GM23338 (cell line): ENCODE results near the gene CCDC27. TPM values are rescaled to one million over a fixed set of nuclear protein-coding genes. Genes with fewer than 3 reads are reported as not detected.
"Not testable (repeated sequence)": the region's sequence is repeated elsewhere in the genome, so short reads cannot be mapped to it uniquely, and the experiment has no call there.

Source experiments
- ATAC-seq: fragments of 200-7000 bp; cut with Tn5 transposase; 3 replicates; pipeline ENCODE4 v1.9.1; 2020
- DNase-seq: peaks from one replicate; pipeline ENCODE4 v3.0.0-alpha.2; 2015; ENCODE audit warnings: low spot score
- H2AFZ ChIP-seq: fragments of 200-600 bp; sonication (generic); 2 replicates; pipeline ENCODE4 v1.8.0; 2016; ENCODE audit warnings: antibody characterized with exemption, mild to moderate bottlenecking, moderate library complexity
- H3F3A ChIP-seq: fragments of 200-600 bp; sonication (generic); replicated peaks from 2 replicates; pipeline ENCODE4 v1.8.0; 2017; ENCODE audit warnings: antibody characterized with exemption, mixed run types, low read depth
- H3K27ac ChIP-seq: fragments of 200-600 bp; sonication (generic); 2 replicates; pipeline ENCODE4 v1.6.1; 2016; ENCODE audit warnings: low read depth
- H3K27me3 ChIP-seq: fragments of 200-600 bp; sonication (generic); 2 replicates; pipeline ENCODE4 v1.8.0; 2016; ENCODE audit warnings: mild to moderate bottlenecking, mixed run types, moderate library complexity; ENCODE audit not compliant: insufficient read depth
- H3K36me3 ChIP-seq: fragments of 200-600 bp; sonication (generic); 2 replicates; pipeline ENCODE4 v1.8.0; 2016; ENCODE audit warnings: mild to moderate bottlenecking; ENCODE audit not compliant: insufficient read depth
- H3K4me1 ChIP-seq: fragments of 200-600 bp; sonication (generic); 2 replicates; pipeline ENCODE4 v1.8.0; 2016; ENCODE audit warnings: mild to moderate bottlenecking, moderate library complexity; ENCODE audit not compliant: insufficient read depth
- H3K4me2 ChIP-seq: fragments of 200-600 bp; sonication (generic); 2 replicates; pipeline ENCODE4 v1.7.1; 2017; ENCODE audit warnings: mixed run types
- H3K4me3 ChIP-seq: fragments of 200-600 bp; sonication (generic); 2 replicates; pipeline ENCODE4 v1.6.1; 2016; ENCODE audit warnings: mixed run types
- H3K79me2 ChIP-seq: fragments of 200-600 bp; sonication (generic); replicated peaks from 2 replicates; pipeline ENCODE4 v1.8.0; 2017; ENCODE audit warnings: mild to moderate bottlenecking; ENCODE audit not compliant: insufficient read depth
- H3K9me2 ChIP-seq: fragments of 200-600 bp; sonication (generic); 2 replicates; pipeline ENCODE4 v1.8.0; 2017; ENCODE audit not compliant: insufficient read depth
- H4K20me1 ChIP-seq: fragments of 200-600 bp; sonication (generic); replicated peaks from 2 replicates; pipeline ENCODE4 v1.8.0; 2017; ENCODE audit warnings: mild to moderate bottlenecking; ENCODE audit not compliant: insufficient read depth
- H3K27ac Mint-ChIP-seq: 2 replicates; pipeline ENCODE4 v1.8.0; 2020; ENCODE audit warnings: inconsistent platforms, mild to moderate bottlenecking, moderate library complexity, mixed read lengths
- H3K27me3 Mint-ChIP-seq: 3 replicates; pipeline ENCODE4 v1.8.0; 2022; ENCODE audit warnings: low read depth, mild to moderate bottlenecking, moderate library complexity, mixed read lengths, inconsistent platforms; ENCODE audit not compliant: insufficient read depth, poor library complexity
- H3K36me3 Mint-ChIP-seq: 3 replicates; pipeline ENCODE4 v1.8.0; 2021; ENCODE audit warnings: low read depth, mild to moderate bottlenecking, inconsistent platforms, moderate library complexity, mixed read lengths
- H3K4me1 Mint-ChIP-seq: 3 replicates; pipeline ENCODE4 v1.8.0; 2020; ENCODE audit warnings: mild to moderate bottlenecking, inconsistent platforms, mixed read lengths
- H3K4me3 Mint-ChIP-seq: 3 replicates; pipeline ENCODE4 v1.8.0; 2021; ENCODE audit warnings: moderate library complexity, mild to moderate bottlenecking, inconsistent platforms, mixed read lengths
- H3K9me3 Mint-ChIP-seq: 3 replicates; pipeline ENCODE4 v1.8.0; 2020; ENCODE audit warnings: moderate library complexity, mild to moderate bottlenecking, inconsistent platforms, mixed read lengths
- CREB1 ChIP-seq: fragments of 250-450 bp; sonication (Bioruptor Pico); IDR thresholded peaks from 2 replicates; pipeline ENCODE4 v1.5.0; 2020; ENCODE audit warnings: low read depth, mild to moderate bottlenecking, moderate library complexity
- CTCF ChIP-seq, 2 experiments: fragments of 200-600 bp in 1 of 2; sonication (generic) in 1 of 2; conservative IDR thresholded peaks; 2 replicates each; pipeline versions ENCODE4 v1.5.1 to v1.6.1; 2016 to 2017; ENCODE audit warnings: antibody characterized with exemption in 2 of 2, low read depth in 2 of 2, mild to moderate bottlenecking in 2 of 2, moderate library complexity in 1 of 2
- ETS1 ChIP-seq: IDR thresholded peaks from 2 replicates; pipeline ENCODE4 v1.6.1; 2016; ENCODE audit warnings: antibody characterized with exemption
- POLR2AphosphoS5 ChIP-seq: IDR thresholded peaks from 2 replicates; pipeline ENCODE4 v1.6.1; 2016; ENCODE audit warnings: antibody characterized with exemption, low read depth
- REST ChIP-seq: IDR thresholded peaks from one replicate; pipeline ENCODE4 v1.6.1; 2018; ENCODE audit warnings: antibody characterized with exemption; ENCODE audit not compliant: unreplicated experiment
- ZNF462 ChIP-seq: fragments of 250-450 bp; sonication (Bioruptor Pico); IDR thresholded peaks from 2 replicates; pipeline ENCODE4 v1.5.0; 2020; ENCODE audit warnings: mild to moderate bottlenecking, moderate library complexity
- polyA plus RNA-seq: library from polyadenylated mRNA; unstranded; fragments of >200 nt; fragmentation: Nextera tagmentation; extraction: Ambion mirVana; gene quantifications from 2 replicates; pipeline ENCODE4 v1.2.1, GENCODE V29; 2016
- total RNA-seq: library from RNA; depleted of rRNA; stranded (reverse); fragments of >200 nt; shearing (Covaris generic); gene quantifications from 2 replicates; pipeline ENCODE4 v1.2.3, GENCODE V29; 2014

CCDC27 gene
- total and polyA plus RNA-seq, 2 experiments from 2014 or later, result 0.18 to 0.45 TPM

- no peak for TF ChIP-seq REST
Observed at GRCh38 chr1:3809680-3810079, 57.4 kb downstream of the CCDC27 start (continued).

- H3K36me3 ChIP-seq, H3K27ac ChIP-seq, H3K4me1 ChIP-seq, H3K27ac Mint-ChIP-seq, H4K20me1 ChIP-seq, H3F3A ChIP-seq, H3K9me2 ChIP-seq, H2AFZ ChIP-seq, H3K27me3 Mint-ChIP-seq, H3K4me3 Mint-ChIP-seq, H3K4me3 ChIP-seq, ATAC-seq, H3K79me2 ChIP-seq, H3K27me3 ChIP-seq, H3K4me1 Mint-ChIP-seq, DNase-seq, H3K4me2 ChIP-seq: not testable (repeated sequence)
- Mint-ChIP-seq H3K36me3 (peaks cover 11% of the 10 kb centered on the region), H3K9me3 (peaks cover 45% of the 10 kb centered on the region)
Observed at GRCh38 chr1:3810149-3810761, 58.0 kb downstream of the CCDC27 start.

GRCh38 chr1:3811595-3811911 lies 59.3 kb downstream of the CCDC27 start:
- Histone ChIP-seq H3K4me1 (no peaks in the 10 kb centered on the region), H3K4me3 (no peak overlapping the region), H4K20me1 (no peaks in the 10 kb centered on the region), H3K9me2 (no peaks in the 10 kb centered on the region), H3F3A (no peaks in the 10 kb centered on the region), H3K36me3 (no peaks in the 10 kb centered on the region), H3K79me2 (no peaks in the 10 kb centered on the region), H3K27me3 (no peaks in the 10 kb centered on the region), H3K27ac (no peak overlapping the region), H2AFZ (no peak overlapping the region), H3K4me2 (no peak overlapping the region)
- Mint-ChIP-seq H3K9me3 (peaks cover 32% of the 10 kb centered on the region), H3K4me3 (no peak overlapping the region), H3K4me1 (peaks cover 6% of the 10 kb centered on the region), H3K36me3 (peaks cover 7% of the 10 kb centered on the region; the same call in 2 of the 3 replicates), H3K27me3 (peaks cover 3% of the 10 kb centered on the region), H3K27ac (no peak overlapping the region)
- ATAC-seq, result no peak
- DNase-seq, result no peak
- TF ChIP-seq ZNF462 (CRISPR knock-in tag), result no peak
- no peak for TF ChIP-seq CTCF (conservative IDR thresholded peaks at IDR 0.05; ENCODE audit: low read depth in 2 of 2)
- no peak for TF ChIP-seq CREB1
- TF ChIP-seq POLR2AphosphoS5, result no peak
- TF ChIP-seq ETS1, result no peak
